BJ (cell line): ENCODE measurements around the gene ZBED4. TPM values are rescaled to one million over a fixed set of nuclear protein-coding genes. Genes with fewer than 3 reads are reported as not detected.

Source experiments
- CTCF ChIA-PET: fragments of 350-600 bp; formaldehyde crosslinking; extraction: SDS; loops from one replicate; lab custom pipeline; 2021; ENCODE audit warnings: antibody characterized with exemption, inconsistent platforms; lab: Yijun Ruan, JAX
- POLR2A ChIA-PET: fragments of 300-600 bp; sonication (Branson Sonifier 250); formaldehyde crosslinking; extraction: SDS; loops from one replicate; lab custom pipeline; 2021; ENCODE audit warnings: antibody characterized with exemption; lab: Charles Lee
- DNase-seq: peaks from one replicate; pipeline ENCODE4 v3.0.0-alpha.2; 2011; ENCODE audit warnings: low read depth
- H3K27me3 ChIP-seq: 2 replicates; pipeline ENCODE4 v1.6.0; 2011; ENCODE audit warnings: low read length; ENCODE audit not compliant: control insufficient read depth, insufficient read depth
- H3K36me3 ChIP-seq: 2 replicates; pipeline ENCODE4 v1.5.1; 2011; ENCODE audit warnings: low read length; ENCODE audit not compliant: control insufficient read depth, insufficient read depth
- H3K4me3 ChIP-seq: 2 replicates; pipeline ENCODE4 v1.5.1; 2011; ENCODE audit warnings: low read depth, mild to moderate bottlenecking, control low read depth, low read length
- polyA plus RNA-seq: library from polyadenylated mRNA; depleted of rRNA; stranded (reverse); fragments of >200 nt; gene quantifications from 2 replicates; pipeline ENCODE4 v1.2.3, GENCODE V29; 2011
- TF ChIP-seq, protein P1 (sequence below): IDR thresholded peaks from 2 replicates; pipeline ENCODE4 v1.5.1; 2011; ENCODE audit warnings: low read depth, mild to moderate bottlenecking, control low read depth, inconsistent platforms, low read length, moderate library complexity; ENCODE audit not compliant: insufficient read depth

ZBED4 gene
- polyA plus RNA-seq, 1 experiment: 4.5 TPM

DNA sequence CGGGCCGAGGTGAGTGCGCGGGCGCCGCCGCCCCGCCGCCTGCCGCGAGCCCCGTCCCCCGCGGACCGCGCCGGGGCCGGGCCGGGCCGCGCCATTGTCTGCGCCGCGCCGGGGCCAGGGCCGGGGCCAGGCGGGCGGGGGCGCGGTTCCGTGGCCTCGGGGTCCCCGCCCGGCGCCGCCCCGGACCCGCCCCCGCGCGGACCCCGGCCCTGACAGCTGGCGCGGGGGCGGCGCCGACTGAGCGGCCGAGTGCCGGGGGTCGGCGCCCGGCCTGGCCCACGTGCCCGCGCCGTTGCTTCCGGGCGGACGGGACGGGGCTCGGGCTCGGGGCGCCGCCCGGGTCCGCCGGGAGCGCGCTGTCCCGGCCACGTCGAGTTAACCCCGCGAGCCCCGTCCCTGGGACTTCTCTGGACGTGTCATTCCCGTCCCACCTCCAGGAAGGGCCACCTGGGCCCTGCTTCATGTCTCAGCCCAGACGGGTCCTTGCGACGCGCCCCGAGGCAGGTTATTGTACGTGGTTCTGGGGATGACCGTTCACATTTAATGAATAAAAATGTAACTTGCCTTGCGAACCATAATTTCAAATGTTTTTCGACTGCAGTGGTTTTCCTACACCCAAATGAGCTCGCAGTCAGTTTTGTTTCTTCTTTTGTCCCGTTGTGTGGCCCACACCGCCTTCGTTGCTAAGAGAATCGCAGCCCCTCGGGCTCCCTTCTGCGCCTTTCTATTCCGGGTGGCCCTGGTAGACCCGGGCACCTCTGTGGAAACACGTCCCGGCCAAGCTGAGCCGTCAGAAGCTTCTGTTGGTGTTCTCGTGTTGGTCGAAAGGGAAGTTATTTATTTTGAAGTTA lies 562 bp downstream of the ZBED4 start:
- CTCF ChIA-PET: interaction anchor here (0.6 kb wide), 1 partner anchor 269 kb away, joined by 3 read pairs; no protein-coding TSS in a partner anchor
- no peak for DNase-seq
- POLR2A ChIA-PET: interaction anchor here (0.7 kb wide), 1 partner anchor 260 kb away, joined by 3 read pairs; no protein-coding TSS in a partner anchor
- Histone ChIP-seq H3K4me3 (peak overlapping the region; percentile 64), H3K36me3 (peaks cover 5% of the 10 kb centered on the region), H3K27me3 (peaks cover 11% of the 10 kb centered on the region)
- TF ChIP-seq, protein P1, sequence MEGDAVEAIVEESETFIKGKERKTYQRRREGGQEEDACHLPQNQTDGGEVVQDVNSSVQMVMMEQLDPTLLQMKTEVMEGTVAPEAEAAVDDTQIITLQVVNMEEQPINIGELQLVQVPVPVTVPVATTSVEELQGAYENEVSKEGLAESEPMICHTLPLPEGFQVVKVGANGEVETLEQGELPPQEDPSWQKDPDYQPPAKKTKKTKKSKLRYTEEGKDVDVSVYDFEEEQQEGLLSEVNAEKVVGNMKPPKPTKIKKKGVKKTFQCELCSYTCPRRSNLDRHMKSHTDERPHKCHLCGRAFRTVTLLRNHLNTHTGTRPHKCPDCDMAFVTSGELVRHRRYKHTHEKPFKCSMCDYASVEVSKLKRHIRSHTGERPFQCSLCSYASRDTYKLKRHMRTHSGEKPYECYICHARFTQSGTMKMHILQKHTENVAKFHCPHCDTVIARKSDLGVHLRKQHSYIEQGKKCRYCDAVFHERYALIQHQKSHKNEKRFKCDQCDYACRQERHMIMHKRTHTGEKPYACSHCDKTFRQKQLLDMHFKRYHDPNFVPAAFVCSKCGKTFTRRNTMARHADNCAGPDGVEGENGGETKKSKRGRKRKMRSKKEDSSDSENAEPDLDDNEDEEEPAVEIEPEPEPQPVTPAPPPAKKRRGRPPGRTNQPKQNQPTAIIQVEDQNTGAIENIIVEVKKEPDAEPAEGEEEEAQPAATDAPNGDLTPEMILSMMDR: no peak

DNA sequence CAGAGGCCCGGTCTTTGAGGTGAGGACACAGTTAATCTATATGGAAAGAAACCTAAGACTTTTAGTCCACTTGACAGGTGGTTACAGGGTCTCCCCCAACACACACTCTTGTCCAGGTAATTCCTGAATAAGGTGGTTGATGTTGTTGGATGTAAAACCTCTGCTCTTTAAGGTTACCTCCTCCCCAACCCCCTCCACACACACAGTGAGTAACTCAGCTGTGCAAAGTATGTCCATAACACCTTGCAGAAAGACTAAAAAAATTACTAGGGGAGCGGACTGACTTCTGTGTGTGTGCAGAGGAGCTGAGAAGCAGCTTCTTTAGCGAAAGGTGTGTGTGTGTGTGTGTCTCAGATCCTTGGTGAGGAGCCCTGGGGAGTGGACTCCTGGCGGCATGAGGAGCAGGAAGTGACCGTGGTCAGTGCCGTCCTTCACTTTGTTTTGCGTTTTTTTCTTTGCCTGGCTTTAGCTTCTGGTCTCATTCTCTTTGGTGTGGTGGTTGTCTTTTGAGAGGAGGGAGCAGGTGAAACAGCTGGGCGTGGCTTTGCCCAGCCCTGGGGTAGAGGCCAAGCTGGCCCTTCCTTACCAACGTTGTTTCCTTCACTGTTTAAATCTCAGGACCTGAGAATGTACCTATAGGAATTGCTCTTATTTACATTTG lies 1.7 kb downstream of the ZBED4 start:
- TF ChIP-seq, protein P1: no peak
- POLR2A ChIA-PET: interaction anchor here (0.6 kb wide), 1 partner anchor 486 kb away, joined by 4 read pairs; no protein-coding TSS in a partner anchor
- peak overlapping the region; percentile 64 for H3K4me3 ChIP-seq
- no peak for DNase-seq
- H3K36me3 ChIP-seq: peaks cover 5% of the 10 kb centered on the region
- CTCF ChIA-PET: interaction anchor here (0.6 kb wide), 1 partner anchor 267 kb away, joined by 3 read pairs; no protein-coding TSS in a partner anchor
- H3K27me3 ChIP-seq: peaks cover 4% of the 10 kb centered on the region

DNA sequence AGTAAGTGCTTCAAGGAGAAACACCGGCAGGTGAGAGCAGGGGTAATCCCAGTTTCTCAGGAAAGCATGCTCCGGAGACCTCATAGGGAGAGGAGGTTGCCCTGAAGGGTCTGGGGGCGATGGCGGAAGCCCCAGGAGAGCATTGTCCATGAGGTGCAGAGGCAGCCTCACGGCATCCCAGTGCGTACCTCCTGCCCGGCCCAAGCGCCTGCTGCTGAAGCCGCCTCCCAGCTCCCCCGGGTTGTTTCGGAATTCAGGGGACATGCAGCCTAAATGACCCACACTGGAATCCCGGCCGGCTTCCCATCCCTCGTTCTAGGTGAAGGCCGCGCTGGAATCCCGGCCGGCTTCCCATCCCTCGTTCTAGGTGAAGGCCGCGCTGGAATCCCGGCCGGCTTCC lies 2.7 kb downstream of the ZBED4 start:
- DNase-seq: no peak
- no peaks in the 10 kb centered on the region for H3K27me3 ChIP-seq
- peaks cover 5% of the 10 kb centered on the region for H3K36me3 ChIP-seq
- CTCF ChIA-PET: no interaction called here
- H3K4me3 ChIP-seq: no peak overlapping the region
- TF ChIP-seq, protein P1: no peak
- POLR2A ChIA-PET: no interaction called here

DNA sequence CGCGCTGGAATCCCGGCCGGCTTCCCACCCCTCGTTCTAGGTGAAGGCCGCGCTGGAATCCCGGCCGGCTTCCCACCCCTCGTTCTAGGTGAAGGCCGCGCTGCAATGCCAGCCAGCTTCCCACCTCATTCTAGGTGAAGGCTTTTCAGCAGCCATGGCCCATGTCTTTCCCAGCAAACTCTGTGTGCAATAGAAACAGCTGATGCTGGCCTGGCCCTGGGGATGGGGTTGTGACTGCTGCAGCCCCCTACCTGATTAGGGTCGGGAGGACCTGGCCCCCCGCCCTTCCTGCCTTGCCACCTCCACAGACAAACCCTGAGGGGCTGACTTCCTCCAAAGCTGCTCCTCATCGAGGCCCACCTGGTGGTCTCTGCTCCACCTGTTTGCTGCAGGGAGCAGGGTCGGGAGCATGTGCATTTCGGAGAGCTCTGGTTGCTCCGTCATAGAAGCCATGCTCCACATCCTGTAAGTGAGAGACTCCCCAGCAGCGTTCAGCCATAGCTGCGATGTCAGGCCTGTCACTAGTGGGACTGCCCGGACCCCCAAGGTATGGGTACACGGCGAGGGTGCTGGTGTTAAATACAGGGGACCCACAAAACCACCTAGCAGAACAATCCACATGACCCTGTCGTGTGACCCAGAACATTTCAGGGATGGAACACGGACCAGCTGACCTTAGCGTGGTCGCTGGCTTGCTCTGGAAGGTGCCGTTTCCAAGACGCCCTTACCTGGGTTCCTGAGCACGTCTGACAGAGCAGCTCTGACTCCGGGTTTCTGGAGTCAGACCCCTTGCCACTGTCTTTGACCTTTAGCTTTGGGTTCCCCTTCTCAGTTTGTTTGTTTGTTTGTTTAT lies 3.3 kb downstream of the ZBED4 start:
- DNase-seq: no peak
- no peak overlapping the region for H3K4me3 ChIP-seq
- ChIA-PET POLR2A (no interaction called here), CTCF (interaction anchor here (0.6 to 1.2 kb wide), 3 partner anchors 11 to 500 kb away, joined by 3 to 4 read pairs (median 3); no protein-coding TSS in a partner anchor)
- TF ChIP-seq, protein P1: no peak
- H3K36me3 ChIP-seq: peaks cover 5% of the 10 kb centered on the region
- H3K27me3 ChIP-seq: no peaks in the 10 kb centered on the region
